MM.1S (cell line): Measurements from ENCODE around the gene PRCD.

Experiments used
- CTCF ChIP-seq: fragments of 300-600 bp; sonication (generic); IDR thresholded peaks from 2 replicates; pipeline ENCODE4 v1.5.1; 2016; ENCODE audit warnings: antibody characterized with exemption, low read length, mixed read lengths
- EZH2 ChIP-seq: fragments of 300-600 bp; sonication (generic); optimal IDR thresholded peaks from 2 replicates; pipeline ENCODE3; 2017; ENCODE audit warnings: low read depth, mild to moderate bottlenecking, antibody characterized with exemption, low read length, mixed read lengths
- EZH2phosphoT487 ChIP-seq: fragments of 300-600 bp; sonication (generic); IDR thresholded peaks from 2 replicates; pipeline ENCODE4 v1.6.1; 2018; ENCODE audit warnings: antibody characterized with exemption, low read length

- TF ChIP-seq CTCF (no peak), EZH2 (no peak), EZH2phosphoT487 (no peak)
These were observed 28.0 kb upstream of the PRCD start for GRCh38 chr17:76511668-76512365.
